A673 (cell line): ENCODE results near the gene NDUFAF3. TPM values are rescaled to one million over a fixed set of nuclear protein-coding genes. Genes with fewer than 3 reads are reported as not detected.

ENCODE experiments used
- BruUV-seq: library from RNA; stranded (reverse); fragments of 400-500 nt; replicated peaks from 2 replicates; lab custom pipeline; 2021; lab: Mats Ljungman, UMichigan
- CTCF ChIA-PET: fragments of 300-600 bp; sonication (Branson Sonifier 250); formaldehyde crosslinking; loops from one replicate; lab custom pipeline; 2022; ENCODE audit warnings: antibody characterized with exemption; lab: Charles Lee
- POLR2A ChIA-PET: fragments of 300-600 bp; sonication (Branson Sonifier 250); formaldehyde crosslinking; loops from one replicate; lab custom pipeline; 2022; ENCODE audit warnings: antibody characterized with exemption; ENCODE audit not compliant: low non-redundant PET; lab: Charles Lee
- DNase-seq: peaks from one replicate; pipeline ENCODE4 v3.0.0-alpha.2; 2015; ENCODE audit warnings: low spot score
- H3K27ac ChIP-seq: fragments of 200-600 bp; sonication (generic); 2 replicates; pipeline ENCODE4 v1.5.1; 2016; ENCODE audit warnings: mixed run types, low read depth, mild to moderate bottlenecking, mixed read lengths, antibody characterized with exemption, low read length; ENCODE audit not compliant: poor library complexity, severe bottlenecking
- H3K27me3 ChIP-seq: fragments of 200-600 bp; sonication (generic); replicated peaks from 2 replicates; pipeline ENCODE4 v1.6.1; 2017; ENCODE audit warnings: mixed run types, low read depth, mild to moderate bottlenecking, mixed read lengths, antibody characterized with exemption, low read length; ENCODE audit not compliant: insufficient read depth, poor library complexity
- H3K36me3 ChIP-seq: fragments of 200-600 bp; sonication (generic); 2 replicates; pipeline ENCODE4 v1.6.1; 2016; ENCODE audit warnings: mixed run types, mild to moderate bottlenecking, mixed read lengths, antibody characterized with exemption, low read length; ENCODE audit not compliant: insufficient read depth, poor library complexity, severe bottlenecking
- H3K4me1 ChIP-seq: fragments of 200-600 bp; sonication (generic); 2 replicates; pipeline ENCODE4 v1.6.1; 2017; ENCODE audit warnings: mixed run types, mild to moderate bottlenecking, mixed read lengths, antibody characterized with exemption, low read length; ENCODE audit not compliant: insufficient read depth, poor library complexity, severe bottlenecking
- H3K4me3 ChIP-seq: fragments of 200-600 bp; sonication (generic); 2 replicates; pipeline ENCODE4 v1.5.1; 2016; ENCODE audit warnings: low read depth, mixed run types, mild to moderate bottlenecking, mixed read lengths, low read length; ENCODE audit not compliant: poor library complexity, severe bottlenecking
- H3K9me3 ChIP-seq: fragments of 200-600 bp; sonication (generic); 2 replicates; pipeline ENCODE4 v1.6.1; 2016; ENCODE audit warnings: mixed run types, low read depth, mild to moderate bottlenecking, mixed read lengths, antibody characterized with exemption, low read length; ENCODE audit not compliant: poor library complexity, severe bottlenecking
- EZH2 ChIP-seq: fragments of 200-600 bp; sonication (generic); IDR thresholded peaks from 2 replicates; pipeline ENCODE4 v1.6.1; 2017; ENCODE audit warnings: borderline replicate concordance, low read depth, mild to moderate bottlenecking, mixed read lengths, antibody characterized with exemption, low read length; ENCODE audit not compliant: poor library complexity, severe bottlenecking
- intact Hi-C: fragments of 100-400 bp; cut with micrococcal nuclease; formaldehyde crosslinking; loops from one replicate; pipeline ENCODE4 v1.10.0; 2022; ENCODE audit not compliant: unreplicated experiment
- total RNA-seq: library from RNA; stranded (reverse); gene quantifications from 2 replicates; pipeline ENCODE4 v1.2.3, GENCODE V29; 2021
- TF ChIP-seq, protein P1 (sequence below): fragments of 300-800, 200-600 bp; sonication (generic); conservative IDR thresholded peaks from 2 replicates; pipeline ENCODE4 v1.5.1; 2017; ENCODE audit warnings: low read depth, mild to moderate bottlenecking, antibody characterized with exemption, low read length, moderate library complexity, mixed read lengths

The NDUFAF3 gene
- total RNA-seq, 1 experiment from 2014 or later: 36.6 TPM

GRCh38 chr3:48980295-48980694 lies 41.6 kb upstream of the NDUFAF3 start:
- CTCF ChIA-PET: no interaction called here
- intact Hi-C loops: no loop called here

GRCh38 chr3:48982016-48982415 lies 39.9 kb upstream of the NDUFAF3 start:
- intact Hi-C loops: no loop called here
- Histone ChIP-seq H3K4me1 (no peaks in the 10 kb centered on the region), H3K4me3 (no peak overlapping the region), H3K9me3 (no peaks in the 10 kb centered on the region), H3K36me3 (peaks cover 5% of the 10 kb centered on the region), H3K27ac (no peak overlapping the region), H3K27me3 (no peaks in the 10 kb centered on the region)
- ChIA-PET POLR2A (no interaction called here), CTCF (no interaction called here)
- BruUV-seq: no TSS peak
- no peak for DNase-seq
- no peak for TF ChIP-seq EZH2

More at GRCh38 chr3:48980295-48980694, 41.6 kb upstream of the NDUFAF3 start:
- DNase-seq: no peak
- H3K27me3 ChIP-seq: no peaks in the 10 kb centered on the region
- H3K36me3 ChIP-seq: peaks cover 5% of the 10 kb centered on the region
- POLR2A ChIA-PET: no interaction called here
- TF ChIP-seq, protein P1, sequence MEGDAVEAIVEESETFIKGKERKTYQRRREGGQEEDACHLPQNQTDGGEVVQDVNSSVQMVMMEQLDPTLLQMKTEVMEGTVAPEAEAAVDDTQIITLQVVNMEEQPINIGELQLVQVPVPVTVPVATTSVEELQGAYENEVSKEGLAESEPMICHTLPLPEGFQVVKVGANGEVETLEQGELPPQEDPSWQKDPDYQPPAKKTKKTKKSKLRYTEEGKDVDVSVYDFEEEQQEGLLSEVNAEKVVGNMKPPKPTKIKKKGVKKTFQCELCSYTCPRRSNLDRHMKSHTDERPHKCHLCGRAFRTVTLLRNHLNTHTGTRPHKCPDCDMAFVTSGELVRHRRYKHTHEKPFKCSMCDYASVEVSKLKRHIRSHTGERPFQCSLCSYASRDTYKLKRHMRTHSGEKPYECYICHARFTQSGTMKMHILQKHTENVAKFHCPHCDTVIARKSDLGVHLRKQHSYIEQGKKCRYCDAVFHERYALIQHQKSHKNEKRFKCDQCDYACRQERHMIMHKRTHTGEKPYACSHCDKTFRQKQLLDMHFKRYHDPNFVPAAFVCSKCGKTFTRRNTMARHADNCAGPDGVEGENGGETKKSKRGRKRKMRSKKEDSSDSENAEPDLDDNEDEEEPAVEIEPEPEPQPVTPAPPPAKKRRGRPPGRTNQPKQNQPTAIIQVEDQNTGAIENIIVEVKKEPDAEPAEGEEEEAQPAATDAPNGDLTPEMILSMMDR: no peak
- no peak for TF ChIP-seq EZH2
- H3K27ac ChIP-seq: no peak overlapping the region
- no peaks in the 10 kb centered on the region for H3K9me3 ChIP-seq
- no TSS peak for BruUV-seq
- H3K4me1 ChIP-seq: no peaks in the 10 kb centered on the region
- H3K4me3 ChIP-seq: no peak overlapping the region

DNA sequence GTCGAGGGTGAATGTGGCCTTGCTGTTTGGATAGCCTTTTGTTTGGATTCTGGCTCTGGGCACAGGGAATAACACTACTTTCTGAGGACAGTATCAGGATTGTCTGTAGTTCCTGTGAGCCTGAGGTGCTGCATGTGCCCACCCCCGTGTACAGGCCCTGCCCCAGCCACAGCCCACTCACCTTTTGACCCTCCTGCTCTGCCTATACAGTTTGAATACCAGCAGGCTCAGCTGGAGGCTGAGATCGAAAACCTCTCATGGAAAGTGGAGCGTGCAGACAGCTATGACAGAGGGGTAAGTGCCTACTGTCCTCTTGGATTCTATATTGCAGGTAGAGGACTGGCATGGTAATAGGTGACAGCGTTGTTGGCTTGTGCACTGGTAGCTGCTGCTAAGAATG lies 39.2 kb upstream of the NDUFAF3 start:
- H3K4me3 ChIP-seq: no peak overlapping the region
- TF ChIP-seq, protein P1: no peak
- no peak for TF ChIP-seq EZH2
- H3K4me1 ChIP-seq: no peaks in the 10 kb centered on the region
- no TSS peak for BruUV-seq
- peaks cover 5% of the 10 kb centered on the region for H3K36me3 ChIP-seq
- H3K27me3 ChIP-seq: no peaks in the 10 kb centered on the region
- no peak for DNase-seq
- no peaks in the 10 kb centered on the region for H3K9me3 ChIP-seq
- intact Hi-C loops: no loop called here
- no peak overlapping the region for H3K27ac ChIP-seq
- CTCF ChIA-PET: no interaction called here
- POLR2A ChIA-PET: no interaction called here

DNA sequence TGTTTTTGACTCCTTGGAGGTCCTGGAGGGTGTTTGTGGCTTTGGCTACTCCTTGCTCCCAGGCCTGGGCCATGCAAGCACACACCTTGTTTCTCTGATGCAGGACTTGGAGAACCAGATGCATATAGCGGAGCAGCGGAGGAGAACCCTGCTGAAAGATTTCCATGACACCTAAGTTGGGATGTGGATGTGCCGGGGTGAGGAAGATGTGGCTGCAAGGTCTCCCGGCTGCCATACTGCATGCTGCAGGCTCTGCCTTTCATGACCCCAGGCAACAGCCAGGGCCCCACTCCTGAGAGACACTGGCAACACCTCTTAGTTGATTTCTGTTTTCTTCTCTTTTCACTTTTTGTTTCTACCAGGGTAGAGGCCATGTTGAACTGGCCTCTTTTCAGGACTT lies 38.8 kb upstream of the NDUFAF3 start:
- ChIA-PET CTCF (no interaction called here), POLR2A (no interaction called here)
- Histone ChIP-seq H3K4me1 (no peaks in the 10 kb centered on the region), H3K4me3 (no peak overlapping the region), H3K9me3 (no peaks in the 10 kb centered on the region), H3K36me3 (peaks cover 5% of the 10 kb centered on the region), H3K27ac (no peak overlapping the region), H3K27me3 (no peaks in the 10 kb centered on the region)
- no peak for DNase-seq
- TF ChIP-seq, protein P1: no peak
- no peak for TF ChIP-seq EZH2
- intact Hi-C loops: no loop called here
- no TSS peak for BruUV-seq
